Measurements from ENCODE around the gene PEAK1.
"Not testable (repeated sequence)": the region's sequence is repeated elsewhere in the genome, so short reads cannot be mapped to it uniquely, and the experiment has no call there.

Gene PEAK1

DNA sequence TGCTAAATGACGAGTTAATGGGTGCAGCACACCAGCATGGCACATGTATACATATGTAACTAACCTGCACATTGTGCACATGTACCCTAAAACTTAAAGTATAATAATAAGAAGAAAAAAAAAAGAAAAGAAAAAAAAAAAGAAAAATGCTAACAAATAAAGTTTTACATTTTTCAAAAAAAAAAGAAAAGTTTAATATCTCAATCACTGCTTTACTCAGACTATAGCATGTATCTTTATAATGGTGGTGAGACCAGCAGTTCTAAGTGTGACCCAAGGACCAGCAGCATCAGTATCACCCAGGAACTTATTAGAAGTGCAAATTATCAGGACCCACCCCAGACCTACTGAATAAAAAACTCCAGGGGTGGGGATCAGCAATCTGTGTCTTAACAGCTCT is 243.8 kb downstream of the PEAK1 start:
- not testable (repeated sequence) for H2BK12ac ChIP-seq (ENCODE audit: low read length); H3K27me3 ChIP-seq (ENCODE audit: insufficient read depth, low read length); H4K8ac ChIP-seq (ENCODE audit: low read depth, low read length); DNase-seq; H3K4ac ChIP-seq (ENCODE audit: low read depth, low read length); H2AK5ac ChIP-seq (ENCODE audit: low read length); H3K27ac ChIP-seq (ENCODE audit: low read depth, low read length); H2AFZ ChIP-seq (ENCODE audit: insufficient read depth, low read length, poor library complexity); H3K36me3 ChIP-seq (ENCODE audit: control insufficient read depth in 1 of 2, insufficient read depth in 2 of 2, low read length in 2 of 2); H4K91ac ChIP-seq (ENCODE audit: low read depth, low read length); H2BK5ac ChIP-seq (ENCODE audit: low read depth, low read length, poor library complexity); H3K9me3 ChIP-seq (ENCODE audit: insufficient read depth, low read depth, low read length); H3K4me3 ChIP-seq (ENCODE audit: low read depth, low read length); H3K79me1 ChIP-seq (ENCODE audit: low read length); H3K79me2 ChIP-seq (ENCODE audit: control insufficient read depth, insufficient read depth, low read length, poor library complexity); H4K12ac ChIP-seq (ENCODE audit: low read depth, low read length); H3K18ac ChIP-seq (ENCODE audit: low read length); H3K4me2 ChIP-seq (ENCODE audit: low read length); H3K14ac ChIP-seq (ENCODE audit: low read length); H2BK120ac ChIP-seq (ENCODE audit: insufficient read depth, low read length, poor library complexity); H3K23ac ChIP-seq (ENCODE audit: low read length); H3K4me1 ChIP-seq (ENCODE audit: control insufficient read depth in 1 of 2, insufficient read depth in 2 of 2, low read length in 2 of 2); H3K9ac ChIP-seq (ENCODE audit: low read length)
- WGBS (ENCODE audit: extremely low coverage, insufficient coverage, insufficient read length), result no CpG with 5 or more reads among the region's 1 CpG

DNA sequence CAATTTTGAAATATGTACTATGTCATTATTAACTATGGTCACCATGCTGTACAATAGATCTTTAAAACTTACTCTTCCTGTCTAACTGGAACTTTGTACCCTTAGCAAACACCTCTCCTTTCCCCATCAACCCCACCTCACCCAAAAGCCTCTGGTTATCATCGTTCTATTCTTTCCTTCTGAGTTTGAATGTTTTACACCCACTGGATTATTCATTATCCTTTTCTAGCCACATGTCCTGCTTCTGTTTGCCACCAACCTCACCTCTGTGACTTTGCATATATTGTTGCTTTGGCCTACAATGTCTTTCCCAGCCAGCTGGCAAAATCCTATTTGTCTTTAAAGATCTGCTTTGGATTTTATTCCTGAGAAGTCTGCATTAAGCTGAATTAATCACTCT is 246.4 kb downstream of the PEAK1 start:
- H3K4me3 ChIP-seq (ENCODE audit: low read depth, low read length), result no peak overlapping the region
- no peaks in the 10 kb centered on the region for H3K9me3 ChIP-seq (ENCODE audit: insufficient read depth, low read depth, low read length)
- H2AK5ac ChIP-seq (ENCODE audit: low read length), result no peak overlapping the region
- no peak overlapping the region for H3K4me2 ChIP-seq (ENCODE audit: low read length)
- no peak overlapping the region for H2BK5ac ChIP-seq (ENCODE audit: low read depth, low read length, poor library complexity)
- no peak overlapping the region for H3K9ac ChIP-seq (ENCODE audit: low read length)
- no peak overlapping the region for H4K91ac ChIP-seq (ENCODE audit: low read depth, low read length)
- H3K79me2 ChIP-seq (ENCODE audit: control insufficient read depth, insufficient read depth, low read length, poor library complexity), result no peaks in the 10 kb centered on the region
- no peak overlapping the region for H4K12ac ChIP-seq (ENCODE audit: low read depth, low read length)
- no peak overlapping the region for H2BK120ac ChIP-seq (ENCODE audit: insufficient read depth, low read length, poor library complexity)
- no peak overlapping the region for H2AFZ ChIP-seq (ENCODE audit: insufficient read depth, low read length, poor library complexity)
- no peak overlapping the region for H3K14ac ChIP-seq (ENCODE audit: low read length)
- no peak overlapping the region for H2BK12ac ChIP-seq (ENCODE audit: low read length)
- no peaks in the 10 kb centered on the region for H3K36me3 ChIP-seq (ENCODE audit: control insufficient read depth in 1 of 2, insufficient read depth in 2 of 2, low read length in 2 of 2)
- DNase-seq, result no peak
- no peak overlapping the region for H4K8ac ChIP-seq (ENCODE audit: low read depth, low read length)
- no peak overlapping the region for H3K23ac ChIP-seq (ENCODE audit: low read length)
- no peaks in the 10 kb centered on the region for H3K4me1 ChIP-seq (ENCODE audit: control insufficient read depth in 1 of 2, insufficient read depth in 2 of 2, low read length in 2 of 2)
- no CpG with 5 or more reads among the region's 1 CpG for WGBS (ENCODE audit: extremely low coverage, insufficient coverage, insufficient read length)
- H3K27me3 ChIP-seq (ENCODE audit: insufficient read depth, low read length), result no peaks in the 10 kb centered on the region
- H3K79me1 ChIP-seq (ENCODE audit: low read length), result no peaks in the 10 kb centered on the region
- H3K18ac ChIP-seq (ENCODE audit: low read length), result no peak overlapping the region
- no peak overlapping the region for H3K4ac ChIP-seq (ENCODE audit: low read depth, low read length)
- H3K27ac ChIP-seq (ENCODE audit: low read depth, low read length), result no peak overlapping the region

DNA sequence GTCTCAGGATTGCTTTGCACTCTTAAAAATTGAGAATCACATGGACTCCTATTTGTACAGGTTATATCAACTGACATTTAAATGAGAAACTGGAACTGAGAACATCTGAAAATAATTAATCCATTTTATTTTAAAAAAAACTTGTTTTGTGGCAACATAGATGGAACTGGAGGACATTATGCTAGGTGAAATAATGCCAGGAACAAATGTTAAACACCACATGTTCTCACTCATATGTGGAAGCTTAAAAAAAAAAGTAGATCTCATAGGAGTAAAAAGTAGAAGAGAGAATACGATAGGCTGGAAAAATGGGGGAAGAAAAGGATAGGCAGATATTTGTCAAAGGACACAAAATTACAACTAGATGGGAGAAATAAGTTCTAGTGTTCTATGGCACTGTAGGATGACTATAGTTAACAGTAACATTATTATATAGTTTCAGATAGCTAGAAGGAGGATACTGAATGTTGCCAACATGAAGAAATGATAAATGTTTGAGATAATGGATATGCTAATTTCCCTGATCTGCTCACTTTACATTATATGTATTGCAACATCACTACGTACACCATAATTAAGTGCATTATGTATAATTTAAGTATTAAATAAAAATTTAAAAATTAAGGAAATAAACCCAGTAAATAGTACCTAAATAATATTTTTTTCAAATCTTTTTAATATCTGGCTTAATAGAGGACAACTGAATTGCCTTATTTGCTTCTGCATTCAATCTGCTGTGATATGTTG is 248.5 kb downstream of the PEAK1 start:
- DNase-seq, result no peak
- Histone ChIP-seq H2BK5ac (ENCODE audit: low read depth, low read length, poor library complexity) (no peak overlapping the region), H2BK12ac (ENCODE audit: low read length) (no peak overlapping the region), H3K79me2 (ENCODE audit: control insufficient read depth, insufficient read depth, low read length, poor library complexity) (no peaks in the 10 kb centered on the region), H3K79me1 (ENCODE audit: low read length) (no peaks in the 10 kb centered on the region), H2BK120ac (ENCODE audit: insufficient read depth, low read length, poor library complexity) (no peak overlapping the region), H4K12ac (ENCODE audit: low read depth, low read length) (no peak overlapping the region), H3K4me2 (ENCODE audit: low read length) (no peak overlapping the region), H3K36me3 (ENCODE audit: control insufficient read depth in 1 of 2, insufficient read depth in 2 of 2, low read length in 2 of 2) (no peaks in the 10 kb centered on the region), H2AK5ac (ENCODE audit: low read length) (no peak overlapping the region), H3K14ac (ENCODE audit: low read length) (no peak overlapping the region), H4K8ac (ENCODE audit: low read depth, low read length) (no peak overlapping the region), H3K4me1 (ENCODE audit: control insufficient read depth in 1 of 2, insufficient read depth in 2 of 2, low read length in 2 of 2) (no peaks in the 10 kb centered on the region), H3K23ac (ENCODE audit: low read length) (no peak overlapping the region), H3K9me3 (ENCODE audit: insufficient read depth, low read depth, low read length) (no peaks in the 10 kb centered on the region), H2AFZ (ENCODE audit: insufficient read depth, low read length, poor library complexity) (no peak overlapping the region), H3K4ac (ENCODE audit: low read depth, low read length) (no peak overlapping the region), H4K91ac (ENCODE audit: low read depth, low read length) (no peak overlapping the region), H3K4me3 (ENCODE audit: low read depth, low read length) (no peak overlapping the region), H3K27ac (ENCODE audit: low read depth, low read length) (no peak overlapping the region), H3K9ac (ENCODE audit: low read length) (no peak overlapping the region), H3K27me3 (ENCODE audit: insufficient read depth, low read length) (no peaks in the 10 kb centered on the region), H3K18ac (ENCODE audit: low read length) (no peak overlapping the region)
- no CpG with 5 or more reads among the region's 2 CpGs for WGBS (ENCODE audit: extremely low coverage, insufficient coverage, insufficient read length)

DNA sequence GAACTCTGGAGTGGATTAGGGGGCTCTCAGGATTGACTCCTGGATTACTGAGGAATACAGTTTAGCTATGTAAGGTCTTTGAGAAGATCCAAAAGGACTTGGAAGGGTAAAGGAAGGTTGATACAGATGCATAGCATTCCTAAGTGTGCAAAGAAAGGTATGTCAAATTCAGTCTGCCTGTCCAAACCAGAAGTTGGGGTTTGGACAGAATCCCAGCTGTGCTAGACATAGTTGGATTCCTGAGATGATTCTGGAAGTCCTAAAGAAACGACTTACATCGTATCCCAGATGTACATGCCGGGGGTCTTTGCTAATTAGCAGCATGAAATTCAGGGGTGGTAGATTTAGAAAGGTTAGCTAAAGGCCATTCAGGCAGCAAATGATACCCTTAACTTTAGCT is 251.3 kb downstream of the PEAK1 start:
- Histone ChIP-seq H3K23ac (ENCODE audit: low read length) (no peak overlapping the region), H2AK5ac (ENCODE audit: low read length) (no peak overlapping the region), H2BK5ac (ENCODE audit: low read depth, low read length, poor library complexity) (no peak overlapping the region), H4K12ac (ENCODE audit: low read depth, low read length) (no peak overlapping the region), H2AFZ (ENCODE audit: insufficient read depth, low read length, poor library complexity) (no peak overlapping the region), H2BK12ac (ENCODE audit: low read length) (no peak overlapping the region), H3K4me1 (ENCODE audit: control insufficient read depth in 1 of 2, insufficient read depth in 2 of 2, low read length in 2 of 2) (peaks cover 0 to 4% of the 10 kb centered on the region in 2 experiments), H3K18ac (ENCODE audit: low read length) (no peak overlapping the region), H3K9me3 (ENCODE audit: insufficient read depth, low read depth, low read length) (no peaks in the 10 kb centered on the region), H3K4me2 (ENCODE audit: low read length) (no peak overlapping the region), H3K27me3 (ENCODE audit: insufficient read depth, low read length) (no peaks in the 10 kb centered on the region), H3K4ac (ENCODE audit: low read depth, low read length) (no peak overlapping the region), H3K27ac (ENCODE audit: low read depth, low read length) (no peak overlapping the region), H4K8ac (ENCODE audit: low read depth, low read length) (no peak overlapping the region), H4K91ac (ENCODE audit: low read depth, low read length) (no peak overlapping the region), H3K4me3 (ENCODE audit: low read depth, low read length) (no peak overlapping the region), H2BK120ac (ENCODE audit: insufficient read depth, low read length, poor library complexity) (no peak overlapping the region), H3K9ac (ENCODE audit: low read length) (no peak overlapping the region), H3K36me3 (ENCODE audit: control insufficient read depth in 1 of 2, insufficient read depth in 2 of 2, low read length in 2 of 2) (no peaks in the 10 kb centered on the region), H3K79me2 (ENCODE audit: control insufficient read depth, insufficient read depth, low read length, poor library complexity) (no peaks in the 10 kb centered on the region), H3K14ac (ENCODE audit: low read length) (no peak overlapping the region), H3K79me1 (ENCODE audit: low read length) (no peaks in the 10 kb centered on the region)
- WGBS (ENCODE audit: extremely low coverage, insufficient coverage, insufficient read length), result no CpG with 5 or more reads among the region's 3 CpGs
- DNase-seq, result no peak

Measured in trophoblast cell (in vitro differentiated cells and primary cell).